Right forelimb (tissue), 1 donor: ENCODE results near the gene TTLL11.

ENCODE experiments used
- DNase-seq: peaks from one replicate; pipeline ENCODE4 v3.0.0-alpha.2; 2018

Gene TTLL11

GRCh38 chr9:121929893-121930875, 162.9 kb downstream of the TTLL11 start:
- no peak for DNase-seq

- no peak for DNase-seq
Measured at GRCh38 chr9:121927636-121928035, 165.5 kb downstream of the TTLL11 start.

- no peak for DNase-seq
Measured at GRCh38 chr9:121927081-121927480, 166.0 kb downstream of the TTLL11 start.

DNA sequence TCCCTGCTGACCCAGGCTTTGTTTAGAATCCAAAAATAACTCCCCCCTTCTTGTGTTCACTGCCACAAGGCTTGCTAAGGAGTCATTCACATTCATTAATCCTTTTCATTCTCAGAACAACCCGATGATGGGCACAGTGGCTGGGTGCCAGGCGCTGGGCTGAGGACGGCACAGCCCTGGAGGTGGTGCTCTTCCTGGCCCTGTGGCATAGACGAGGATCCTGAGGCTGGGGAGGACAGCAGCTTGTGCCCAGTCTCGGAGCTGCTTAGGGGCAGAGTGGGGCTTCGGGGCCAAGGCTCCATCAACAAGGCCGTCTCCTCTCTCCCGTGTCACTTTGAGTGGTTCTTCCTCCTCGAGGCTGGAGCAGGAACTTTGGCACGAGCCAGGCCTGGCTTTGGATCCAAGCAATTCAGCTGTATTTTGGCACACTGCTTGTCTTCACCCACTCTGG, 166.7 kb downstream of the TTLL11 start:
- no peak for DNase-seq

DNA sequence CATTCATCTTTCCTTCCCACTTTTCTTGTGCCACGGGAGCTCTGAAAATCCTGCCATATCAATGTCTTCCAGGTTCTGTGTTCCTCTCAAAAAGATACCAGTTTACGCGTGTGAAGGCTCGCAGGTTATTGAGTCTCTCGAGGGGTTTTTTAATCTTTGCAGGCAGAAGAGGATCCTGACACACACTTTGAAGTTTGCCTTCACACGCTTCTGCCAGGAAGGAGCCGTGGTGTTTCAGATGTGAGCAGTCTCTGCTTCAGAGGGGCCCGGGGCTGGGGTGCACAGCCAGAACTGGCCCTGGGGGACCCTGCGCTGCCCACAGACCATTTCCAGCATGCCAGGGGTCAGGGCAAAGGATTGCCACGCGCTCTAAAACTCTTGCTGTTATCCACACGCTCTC, 167.2 kb downstream of the TTLL11 start:
- no peak for DNase-seq

GRCh38 chr9:121924700-121925099, 168.4 kb downstream of the TTLL11 start:
- DNase-seq, result no peak

DNA sequence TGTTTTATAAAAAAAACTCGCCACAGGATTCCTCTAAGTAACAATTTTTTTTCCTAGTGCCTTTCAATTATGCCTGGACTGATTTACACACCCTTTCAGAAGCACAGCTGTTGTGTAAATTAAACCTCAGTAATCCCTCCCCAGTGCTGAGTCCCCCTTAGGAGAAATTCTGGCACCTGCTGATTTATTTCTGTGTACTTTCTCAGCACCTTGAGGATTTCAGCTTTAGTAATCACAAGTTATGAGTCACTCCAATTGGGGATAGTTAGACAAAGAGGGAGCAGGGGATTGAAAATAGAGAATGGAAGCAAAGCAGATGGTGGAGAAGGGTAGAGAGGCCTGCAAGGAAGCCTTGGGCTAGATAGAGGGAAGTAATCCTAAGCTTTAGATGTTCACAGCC, 171.7 kb downstream of the TTLL11 start:
- DNase-seq, result no peak

- DNase-seq, result no peak
Measured at GRCh38 chr9:121917375-121918335, 175.5 kb downstream of the TTLL11 start.

GRCh38 chr9:121915304-121915625, 177.8 kb downstream of the TTLL11 start:
- DNase-seq, result no peak

- no peak for DNase-seq
Measured at GRCh38 chr9:121914604-121915303, 178.4 kb downstream of the TTLL11 start.

DNA sequence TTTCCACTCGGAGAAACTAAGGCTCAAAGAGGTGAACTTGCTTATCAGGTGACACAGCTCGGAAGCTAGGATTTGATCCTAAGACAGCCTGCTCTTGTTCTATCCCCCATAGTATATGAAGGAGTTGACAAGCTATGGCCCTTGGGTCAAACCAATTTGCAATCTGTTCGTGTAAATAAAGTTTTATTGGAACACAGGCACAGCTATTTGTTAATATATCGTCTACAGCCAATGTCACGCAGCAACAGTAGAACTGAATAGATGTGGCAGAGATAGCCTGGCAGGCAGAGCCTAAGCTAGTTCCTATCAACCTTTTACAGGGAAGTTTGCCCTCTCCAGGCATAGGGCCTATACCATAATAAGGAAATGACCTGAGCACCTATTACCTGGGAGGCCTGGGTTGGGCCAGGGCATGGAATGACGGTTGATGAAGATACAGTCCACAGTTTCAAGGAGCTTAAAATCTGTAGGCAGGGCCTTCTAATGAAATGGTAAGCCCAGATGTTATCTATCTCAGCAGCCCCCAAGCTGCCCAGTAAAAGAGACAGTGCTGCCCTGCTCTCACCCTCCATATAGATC, 179.0 kb downstream of the TTLL11 start:
- DNase-seq, result no peak

- DNase-seq, result no peak
Measured at GRCh38 chr9:121912812-121913627, 180.1 kb downstream of the TTLL11 start.

DNA sequence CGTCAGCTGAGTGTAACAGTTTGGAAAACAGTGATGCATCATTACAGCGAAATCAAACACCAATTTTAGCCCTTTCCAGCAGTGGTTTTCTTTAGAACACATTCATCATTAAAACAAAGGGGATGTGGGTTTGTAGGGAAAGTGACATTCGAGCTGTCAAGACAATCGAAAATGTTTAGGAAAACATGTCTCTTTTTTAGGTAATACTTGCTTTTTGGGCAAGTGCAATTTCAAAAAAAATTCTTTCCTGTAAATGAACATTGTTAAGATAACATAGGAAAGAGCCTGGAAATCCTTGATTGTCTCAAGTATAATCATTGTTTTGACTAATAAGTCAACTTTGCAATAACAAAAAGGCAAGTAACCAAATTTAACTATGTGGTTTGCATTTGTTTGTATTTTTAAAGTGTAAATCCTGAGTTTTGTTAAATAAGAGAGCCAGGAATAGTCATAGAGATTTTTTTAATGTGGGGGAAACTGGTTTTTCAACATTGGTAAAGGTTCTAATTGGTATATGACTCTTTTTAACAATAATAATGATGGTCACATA, 182.5 kb downstream of the TTLL11 start:
- no peak for DNase-seq

GRCh38 chr9:121909111-121909510, 184.0 kb downstream of the TTLL11 start:
- no peak for DNase-seq

DNA sequence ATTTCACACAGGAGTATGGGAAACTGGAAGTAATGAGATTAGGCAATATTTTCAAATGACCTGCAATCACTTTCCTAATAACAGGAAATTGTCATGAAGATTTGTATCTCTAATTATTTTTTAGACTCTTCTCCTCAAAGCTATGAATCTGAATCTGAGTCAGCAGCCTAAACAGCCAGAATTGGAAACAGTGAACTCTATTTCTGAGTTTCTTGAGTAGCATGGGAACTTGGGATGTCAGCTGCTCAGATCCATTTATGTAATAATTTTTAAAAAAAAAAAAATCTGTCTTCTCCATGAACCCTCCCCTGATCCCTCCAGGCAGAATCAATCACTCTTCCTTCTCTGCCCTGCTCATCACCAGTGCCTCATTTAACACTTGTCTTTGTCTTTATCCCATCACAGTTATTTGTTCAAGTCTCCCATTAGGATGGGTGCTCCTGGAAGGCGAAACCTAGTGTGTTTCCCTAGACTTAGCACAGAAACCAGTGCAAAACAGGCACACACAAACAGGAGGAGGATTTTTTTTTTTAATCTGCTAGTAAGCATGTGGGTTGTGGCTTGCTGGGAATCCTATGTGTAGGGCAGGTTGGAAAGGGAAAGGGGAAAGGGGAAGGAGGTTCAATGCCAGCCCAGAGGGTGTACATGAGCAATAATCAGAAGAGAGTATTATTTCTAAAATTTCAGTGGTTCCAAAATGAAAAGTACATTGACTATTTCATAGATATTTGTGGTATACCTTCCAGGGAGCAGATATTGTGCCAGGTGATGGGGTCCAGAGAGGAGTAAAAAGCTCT, 186.8 kb downstream of the TTLL11 start:
- DNase-seq, result no peak

DNA sequence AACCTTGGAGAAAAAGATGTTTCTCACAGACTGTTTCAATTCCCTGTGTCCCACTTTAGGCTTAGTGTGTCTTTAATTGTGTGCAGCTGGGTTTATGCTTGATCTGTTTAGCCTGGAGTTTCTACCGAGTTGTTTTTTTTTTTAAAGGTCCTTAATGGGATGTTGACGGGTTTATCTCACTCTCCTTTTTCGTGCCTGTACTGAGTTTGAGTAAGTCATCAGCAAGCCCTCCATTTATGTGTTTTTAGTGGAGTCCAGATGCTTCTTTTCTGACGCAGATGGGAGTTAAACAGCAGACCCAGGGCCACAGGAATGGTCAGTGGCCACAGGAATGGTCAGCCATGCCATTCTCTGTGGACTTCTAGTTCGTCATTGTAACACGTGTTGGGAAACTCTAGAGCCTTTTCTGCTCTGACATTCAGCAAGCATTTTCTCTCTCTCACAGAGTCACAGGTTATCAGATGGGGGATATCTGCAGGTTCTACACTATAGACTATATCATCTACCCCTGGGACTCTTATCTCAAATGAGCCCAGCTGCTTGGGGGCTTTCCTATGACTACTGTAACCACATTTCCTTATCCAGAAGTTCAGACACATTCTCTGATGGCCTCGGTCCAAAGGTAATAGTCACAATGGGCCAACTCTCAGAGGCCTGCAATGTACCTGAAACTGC, 190.5 kb downstream of the TTLL11 start:
- DNase-seq, result no peak

DNA sequence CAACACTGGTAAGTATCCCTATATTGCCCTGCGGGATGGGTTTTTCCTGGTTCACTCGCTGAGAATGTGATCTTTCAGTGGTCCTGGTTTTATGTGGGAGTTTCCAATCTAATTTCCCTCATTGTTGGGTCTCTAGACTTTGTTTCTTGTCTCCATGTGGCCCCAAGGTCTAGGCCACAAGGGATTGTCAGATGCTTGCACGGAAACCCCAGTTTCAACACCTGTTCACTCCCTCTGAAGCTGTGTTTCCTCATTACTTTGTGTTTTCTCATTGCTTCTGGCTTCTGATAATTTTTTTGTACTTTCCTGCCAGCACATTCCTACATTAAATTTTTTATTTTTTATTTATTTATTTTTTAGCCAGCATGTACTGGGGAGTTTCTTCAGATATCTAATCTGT, 191.5 kb downstream of the TTLL11 start:
- DNase-seq, result no peak

DNA sequence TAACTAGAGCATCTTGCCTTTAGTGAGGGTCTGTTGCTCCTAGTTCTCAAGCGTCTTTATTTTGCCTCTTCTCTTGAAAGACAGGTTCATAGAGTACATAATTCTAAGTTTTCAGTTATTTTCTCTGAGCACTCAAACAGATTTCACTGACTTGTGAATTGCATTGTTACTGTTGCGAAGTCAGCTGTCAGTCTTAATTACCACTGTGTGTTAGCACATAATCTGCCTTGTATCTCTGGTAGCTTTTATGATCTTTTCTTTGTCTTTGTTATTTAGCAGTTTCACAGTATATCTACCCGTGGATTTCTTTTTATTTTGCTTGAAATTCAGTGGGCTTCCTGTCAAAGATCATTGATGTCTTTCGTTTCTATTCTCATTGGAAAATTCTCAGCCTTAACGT, 192.9 kb downstream of the TTLL11 start:
- DNase-seq, result no peak

- DNase-seq, result no peak
Measured at GRCh38 chr9:121898856-121899255, 194.3 kb downstream of the TTLL11 start.

DNA sequence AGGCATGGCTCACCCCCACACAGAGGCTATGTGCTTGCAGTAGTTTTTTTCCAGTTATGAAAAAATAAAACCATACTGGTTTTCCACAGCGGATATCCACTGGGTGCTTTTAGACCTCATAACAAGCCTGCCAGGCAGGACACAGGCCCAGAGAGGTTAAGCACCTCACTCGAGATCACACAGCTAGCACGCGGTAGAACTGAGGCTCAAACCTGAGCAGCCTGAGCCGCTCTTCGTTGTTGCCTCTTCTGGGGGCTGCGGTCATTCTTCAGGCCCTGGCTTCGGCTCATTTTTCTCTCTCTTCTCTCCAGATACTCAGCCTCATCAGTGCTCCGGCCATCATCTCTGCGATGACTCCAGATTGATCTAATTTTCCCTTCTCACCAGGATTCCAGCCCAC, 196.0 kb downstream of the TTLL11 start:
- DNase-seq, result no peak
